Measurements from ENCODE around the gene KRTAP17-1. TPM values are rescaled to one million over a fixed set of nuclear protein-coding genes. Genes with fewer than 3 reads are reported as not detected.

The KRTAP17-1 gene
- polyA plus RNA-seq, 1 donor from 2014 or later: not detected

GRCh38 chr17:41345992-41346391 is 30.5 kb upstream of the KRTAP17-1 start:
- Histone ChIP-seq H3K9ac (ENCODE audit: low read length) (no peak overlapping the region), H3K9me3 (ENCODE audit: low read length) (no peaks in the 10 kb centered on the region), H3K4me2 (ENCODE audit: low read length) (no peak overlapping the region), H3K27ac (ENCODE audit: low read length) (no peak overlapping the region), H3K9me2 (ENCODE audit: insufficient read depth, low read length) (no peaks in the 10 kb centered on the region), H3K36me3 (ENCODE audit: insufficient read depth, low read length) (no peaks in the 10 kb centered on the region), H4K20me1 (ENCODE audit: insufficient read depth) (no peaks in the 10 kb centered on the region), H3K79me2 (replicated peaks; ENCODE audit: insufficient read depth, low read length) (no peaks in the 10 kb centered on the region), H3F3A (ENCODE audit: insufficient read depth, low read length, poor library complexity, severe bottlenecking) (no peaks in the 10 kb centered on the region), H3K4me3 (ENCODE audit: low read length) (no peak overlapping the region), H3K27me3 (ENCODE audit: insufficient read depth, low read depth, low read length) (no peaks in the 10 kb centered on the region), H2AFZ (ENCODE audit: low read depth, low read length) (no peak overlapping the region)
- TF ChIP-seq REST (IDR thresholded peaks at IDR 0.05; ENCODE audit: borderline replicate concordance) (no peak), TAF1 (IDR thresholded peaks at IDR 0.05; ENCODE audit: low read depth) (no peak), RAD21 (conservative IDR thresholded peaks at IDR 0.05) (no peak), EP300 (conservative IDR thresholded peaks at IDR 0.05; ENCODE audit: poor library complexity, severe bottlenecking) (no peak), SMC3 (conservative IDR thresholded peaks at IDR 0.05; ENCODE audit: poor library complexity) (no peak), CTCF (IDR thresholded peaks at IDR 0.05; ENCODE audit: poor library complexity, severe bottlenecking) (no peak), POLR2AphosphoS5 (IDR thresholded peaks at IDR 0.05) (no peak), EZH2 (IDR thresholded peaks at IDR 0.05; ENCODE audit: borderline replicate concordance, insufficient read depth, low read length, poor library complexity, severe bottlenecking) (no peak), MXI1 (conservative IDR thresholded peaks at IDR 0.05; ENCODE audit: poor library complexity, severe bottlenecking) (no peak)

- Histone ChIP-seq H3F3A (ENCODE audit: insufficient read depth, low read length, poor library complexity, severe bottlenecking) (no peaks in the 10 kb centered on the region), H3K36me3 (ENCODE audit: insufficient read depth, low read length) (no peaks in the 10 kb centered on the region)
Measured at GRCh38 chr17:41343029-41343428, 27.5 kb upstream of the KRTAP17-1 start.

More at GRCh38 chr17:41343029-41343428, 27.5 kb upstream of the KRTAP17-1 start:
- no peak overlapping the region for H3K27ac ChIP-seq (ENCODE audit: low read length)
- TF ChIP-seq EZH2 (IDR thresholded peaks at IDR 0.05; ENCODE audit: borderline replicate concordance, insufficient read depth, low read length, poor library complexity, severe bottlenecking): no peak
- TF ChIP-seq EP300 (conservative IDR thresholded peaks at IDR 0.05; ENCODE audit: poor library complexity, severe bottlenecking): no peak
- no peak for TF ChIP-seq MXI1 (conservative IDR thresholded peaks at IDR 0.05; ENCODE audit: poor library complexity, severe bottlenecking)
- TF ChIP-seq SMC3 (conservative IDR thresholded peaks at IDR 0.05; ENCODE audit: poor library complexity): no peak
- TF ChIP-seq POLR2AphosphoS5 (IDR thresholded peaks at IDR 0.05): no peak
- TF ChIP-seq TAF1 (IDR thresholded peaks at IDR 0.05; ENCODE audit: low read depth): no peak
- TF ChIP-seq REST (IDR thresholded peaks at IDR 0.05; ENCODE audit: borderline replicate concordance): no peak
- no peak for TF ChIP-seq CTCF (IDR thresholded peaks at IDR 0.05; ENCODE audit: poor library complexity, severe bottlenecking)
- no peak for TF ChIP-seq RAD21 (conservative IDR thresholded peaks at IDR 0.05)
- H3K79me2 ChIP-seq (replicated peaks; ENCODE audit: insufficient read depth, low read length): no peaks in the 10 kb centered on the region
- no peak overlapping the region for H3K4me3 ChIP-seq (ENCODE audit: low read length)
- H3K9me2 ChIP-seq (ENCODE audit: insufficient read depth, low read length): no peaks in the 10 kb centered on the region
- H4K20me1 ChIP-seq (ENCODE audit: insufficient read depth): no peaks in the 10 kb centered on the region
- no peak overlapping the region for H2AFZ ChIP-seq (ENCODE audit: low read depth, low read length)
- H3K27me3 ChIP-seq (ENCODE audit: insufficient read depth, low read depth, low read length): no peaks in the 10 kb centered on the region
- no peak overlapping the region for H3K4me2 ChIP-seq (ENCODE audit: low read length)
- no peaks in the 10 kb centered on the region for H3K9me3 ChIP-seq (ENCODE audit: low read length)
- no peak overlapping the region for H3K9ac ChIP-seq (ENCODE audit: low read length)
